Stimulated activated CD8-positive, alpha-beta memory T cell treated with anti-CD3 and anti-CD28 coated beads, Interleukin-12 subunit alpha, Interleukin-12 subunit beta, amount 100 ng/mL, for 24 hours (primary cell): Measurements from ENCODE around the gene COMMD7.
"Not testable (repeated sequence)": the region's sequence is repeated elsewhere in the genome, so short reads cannot be mapped to it uniquely, and the experiment has no call there.

Experiments used
- DNase-seq: peaks from one replicate; pipeline ENCODE4 v3.0.0-alpha.2; 2020; ENCODE audit errors: extremely low read depth

The COMMD7 gene

DNA sequence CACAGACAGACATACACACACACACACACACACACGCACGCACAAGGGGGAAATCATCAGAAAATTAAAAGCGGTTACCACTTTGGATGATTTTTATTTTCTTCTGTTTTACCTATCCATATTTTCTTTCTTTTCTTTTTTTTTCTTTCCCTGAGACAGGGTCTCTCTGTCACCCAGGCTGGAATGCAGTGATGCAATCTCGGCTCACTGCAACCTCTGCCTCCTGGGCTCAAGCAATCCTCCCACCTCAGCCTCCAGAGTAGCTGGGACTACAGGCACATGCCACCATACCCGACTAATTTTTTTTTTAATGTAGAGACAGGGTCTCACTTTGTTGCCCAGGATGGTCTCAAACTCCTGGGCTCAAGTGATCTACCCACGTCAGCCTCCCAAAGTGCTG is 14.8 kb downstream of the COMMD7 start:
- DNase-seq = not testable (repeated sequence)

DNA sequence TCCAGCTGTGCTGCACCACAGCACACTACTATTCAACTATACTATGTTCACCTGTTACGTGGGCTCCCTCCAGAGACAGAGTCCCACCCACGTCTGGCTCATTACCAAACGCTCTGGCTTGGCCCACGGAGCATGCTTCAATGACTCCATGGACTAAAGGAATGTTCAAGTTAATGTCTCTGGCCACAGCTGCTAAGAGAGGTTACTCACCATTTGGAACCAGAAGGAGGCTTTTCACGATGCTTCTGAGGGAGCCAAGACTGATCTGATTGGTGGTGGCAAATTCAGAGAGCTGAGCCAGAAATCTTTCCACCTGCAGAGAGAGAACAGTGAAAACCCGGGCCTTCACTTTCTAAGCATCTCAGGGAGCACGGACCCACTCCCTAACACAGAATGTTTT is 15.6 kb downstream of the COMMD7 start:
- no peak for DNase-seq

DNA sequence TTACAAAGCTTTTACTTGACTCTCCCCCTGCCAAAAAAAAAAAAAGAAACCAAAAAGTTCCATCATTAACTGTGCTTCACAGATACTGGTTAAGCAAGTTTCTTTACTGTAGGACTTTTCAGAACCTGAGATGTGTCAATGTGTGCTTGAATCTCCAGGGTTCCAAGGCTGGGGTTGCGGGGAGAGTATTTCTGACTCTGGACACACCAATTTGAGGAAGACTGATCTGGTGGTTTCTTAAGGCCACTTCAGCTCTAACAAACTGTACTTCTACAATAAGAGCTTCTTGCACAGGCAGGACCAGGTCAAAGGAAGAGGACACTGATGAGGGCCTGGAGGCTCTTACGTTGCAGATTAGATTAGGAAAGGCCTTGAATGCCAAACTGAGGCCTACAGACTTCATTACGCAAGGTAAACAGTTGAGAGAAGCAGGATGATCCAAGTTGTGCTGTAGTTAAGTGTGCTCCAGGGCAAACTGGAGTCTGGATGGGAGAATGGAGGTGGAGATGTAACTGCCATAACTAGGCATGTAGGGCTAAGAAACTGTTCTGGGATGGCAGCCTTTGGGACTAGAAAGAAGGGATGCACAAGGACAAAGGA is 24.4 kb downstream of the COMMD7 start:
- DNase-seq = no peak

DNA sequence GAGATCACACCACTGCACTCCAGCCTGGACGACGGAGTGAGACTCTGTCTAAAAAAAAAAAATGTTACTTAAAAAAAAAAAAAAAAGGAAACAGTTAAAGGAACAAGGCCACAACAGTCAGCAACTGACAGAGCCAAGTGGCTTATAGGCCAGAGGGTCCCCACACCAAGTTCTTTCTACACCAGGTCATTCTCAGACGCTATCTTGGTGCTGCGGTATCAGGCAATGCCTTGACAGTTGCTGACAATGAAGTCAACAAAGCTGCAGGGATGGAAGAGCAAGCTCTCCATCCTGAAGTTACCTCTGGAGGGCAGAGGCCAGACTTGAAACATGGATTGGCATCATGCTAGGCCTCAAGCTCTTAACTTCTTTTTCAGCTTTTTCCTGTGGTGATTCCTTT is 31.9 kb downstream of the COMMD7 start:
- DNase-seq = no peak

GRCh38 chr20:32709632-32710121 is 33.6 kb downstream of the COMMD7 start:
- no peak for DNase-seq

- not testable (repeated sequence) for DNase-seq
Observed at GRCh38 chr20:32709029-32709631, 34.1 kb downstream of the COMMD7 start.

- no peak for DNase-seq
Observed at GRCh38 chr20:32707691-32708581, 35.3 kb downstream of the COMMD7 start.

- DNase-seq = no peak
Observed at GRCh38 chr20:32706486-32706885, 36.8 kb downstream of the COMMD7 start.

DNA sequence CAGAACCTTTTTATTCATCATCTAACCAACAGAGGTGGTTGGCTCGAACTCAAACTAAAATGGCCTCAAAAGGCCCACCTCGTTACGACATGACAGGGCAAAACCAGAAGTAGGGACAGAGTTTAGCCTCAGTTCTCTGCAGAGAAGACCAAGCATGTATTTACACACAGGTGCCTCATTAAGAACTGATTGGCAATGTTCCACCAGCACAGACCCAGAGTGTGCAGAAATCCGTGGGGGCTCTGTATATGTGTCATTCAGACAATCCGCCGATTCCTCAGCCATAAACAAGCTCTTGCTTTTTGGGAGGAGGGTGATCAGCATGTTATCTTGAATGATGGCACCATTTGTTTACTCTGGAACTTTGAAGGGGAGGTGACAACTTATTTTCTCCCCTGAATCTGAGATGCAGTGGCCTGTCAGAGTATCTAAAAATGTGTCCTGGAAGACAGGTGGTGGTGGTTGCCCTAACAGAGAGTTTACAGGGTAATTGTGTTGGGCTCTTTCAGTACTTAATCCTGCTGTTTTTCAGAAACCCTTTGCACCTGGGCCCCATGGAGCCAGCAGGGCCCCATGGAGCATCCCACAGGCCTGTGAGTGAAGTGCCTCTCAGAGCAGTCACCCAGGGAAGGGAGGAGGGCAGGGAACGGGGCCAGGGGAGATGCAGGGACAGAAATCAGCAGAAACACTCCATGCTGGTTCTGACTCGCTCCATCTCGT is 40.4 kb downstream of the COMMD7 start:
- DNase-seq = no peak

DNA sequence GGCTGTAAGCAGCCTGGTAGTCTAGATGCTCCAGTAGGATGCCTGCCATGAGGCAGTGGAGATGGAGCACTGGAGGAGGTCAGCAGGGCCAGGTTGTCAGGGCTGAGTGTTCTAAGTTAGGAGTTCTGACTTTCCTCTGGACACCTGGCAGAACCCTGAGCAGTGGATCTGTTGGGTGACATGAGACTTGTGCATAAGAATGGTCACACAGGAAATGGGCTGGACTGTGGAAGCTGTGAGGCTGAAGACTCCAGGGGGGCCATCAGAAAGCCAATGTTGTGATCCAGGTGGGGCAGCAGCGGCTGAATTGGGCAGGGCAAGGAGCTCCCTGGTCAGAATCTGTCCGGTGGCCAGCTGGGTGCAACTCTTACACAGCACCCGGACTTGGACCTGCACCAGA is 45.7 kb downstream of the COMMD7 start:
- DNase-seq = no peak

GRCh38 chr20:32695089-32695488 is 48.2 kb downstream of the COMMD7 start:
- DNase-seq = no peak

GRCh38 chr20:32688966-32689365 is 54.3 kb downstream of the COMMD7 start:
- not testable (repeated sequence) for DNase-seq

- DNase-seq = no peak
Observed at GRCh38 chr20:32687180-32687532, 56.1 kb downstream of the COMMD7 start.

DNA sequence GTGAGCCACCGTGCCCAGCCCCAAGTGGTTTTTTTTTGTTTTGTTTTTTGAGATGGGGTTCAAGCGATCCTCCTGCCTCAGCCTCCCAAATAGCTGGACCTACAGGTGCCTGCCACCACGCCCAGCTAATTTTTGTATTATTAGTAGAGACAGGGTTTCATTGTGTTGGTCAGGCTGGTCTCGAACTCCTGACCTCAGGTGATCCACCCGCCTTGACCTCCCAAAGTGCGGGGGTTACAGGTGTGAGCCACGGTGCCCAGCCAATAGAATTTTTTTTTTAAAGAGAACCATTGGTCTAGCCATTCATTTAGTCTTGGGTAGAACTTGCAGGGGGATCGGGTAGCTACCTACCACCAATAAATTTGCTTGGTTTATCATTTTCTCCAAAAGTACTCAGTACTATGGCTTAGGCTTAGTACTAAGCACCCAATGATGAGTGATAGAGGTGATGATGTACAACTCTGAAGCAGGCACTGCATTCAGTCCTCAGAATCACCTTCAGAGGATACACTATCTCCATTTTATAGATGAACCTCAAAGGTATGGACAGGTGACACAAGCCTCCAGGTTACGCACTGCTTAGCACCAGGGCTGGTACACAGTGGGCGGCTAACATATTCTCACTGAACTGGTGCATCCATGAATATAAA is 56.6 kb downstream of the COMMD7 start:
- no peak for DNase-seq

DNA sequence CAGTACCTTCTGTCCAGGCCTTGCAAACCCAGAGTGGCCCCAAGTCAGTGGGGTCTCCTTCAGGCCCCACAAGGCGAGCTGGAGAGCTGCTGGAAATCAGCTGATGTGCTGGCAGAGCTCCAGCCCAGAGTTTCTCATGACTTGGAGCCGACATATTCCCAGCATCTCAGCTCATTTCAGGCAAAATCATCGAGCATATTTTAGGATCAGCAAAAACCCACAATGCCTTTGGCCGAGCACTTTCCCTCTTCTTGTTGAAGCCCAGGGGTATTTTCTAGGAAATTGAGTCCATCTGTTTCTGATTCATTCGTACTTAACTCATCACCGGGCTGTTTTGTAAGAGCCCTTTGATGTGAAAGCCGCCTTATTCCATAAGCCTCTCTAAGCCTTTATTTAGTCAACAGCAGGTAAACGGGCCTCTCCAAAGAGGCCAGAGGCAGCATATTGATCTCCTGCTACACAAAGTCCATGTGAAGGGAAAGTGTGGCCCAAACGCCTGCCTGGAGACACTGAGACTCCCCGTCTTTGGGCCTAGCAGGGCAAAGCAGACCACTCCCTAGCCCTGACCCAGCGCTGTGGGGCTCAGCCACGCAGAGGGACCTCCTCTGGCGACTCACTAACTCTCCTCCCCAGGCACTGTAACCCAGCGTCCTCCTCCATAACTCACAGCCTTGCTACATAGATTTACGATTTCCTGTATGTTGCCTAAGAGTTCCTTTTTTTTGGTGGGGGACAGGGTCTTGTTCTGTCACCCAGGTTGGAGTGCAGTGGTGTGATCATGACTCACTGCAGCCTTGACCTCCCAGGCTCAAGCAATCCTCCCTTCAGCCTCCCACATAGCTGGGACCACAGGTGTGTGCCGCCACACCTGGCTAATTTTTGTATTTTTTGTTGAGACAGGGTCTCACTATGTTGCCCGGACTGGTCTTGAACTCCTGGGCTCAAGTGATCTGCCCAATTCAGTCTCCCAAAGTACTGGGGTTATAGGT is 57.4 kb downstream of the COMMD7 start:
- no peak for DNase-seq

DNA sequence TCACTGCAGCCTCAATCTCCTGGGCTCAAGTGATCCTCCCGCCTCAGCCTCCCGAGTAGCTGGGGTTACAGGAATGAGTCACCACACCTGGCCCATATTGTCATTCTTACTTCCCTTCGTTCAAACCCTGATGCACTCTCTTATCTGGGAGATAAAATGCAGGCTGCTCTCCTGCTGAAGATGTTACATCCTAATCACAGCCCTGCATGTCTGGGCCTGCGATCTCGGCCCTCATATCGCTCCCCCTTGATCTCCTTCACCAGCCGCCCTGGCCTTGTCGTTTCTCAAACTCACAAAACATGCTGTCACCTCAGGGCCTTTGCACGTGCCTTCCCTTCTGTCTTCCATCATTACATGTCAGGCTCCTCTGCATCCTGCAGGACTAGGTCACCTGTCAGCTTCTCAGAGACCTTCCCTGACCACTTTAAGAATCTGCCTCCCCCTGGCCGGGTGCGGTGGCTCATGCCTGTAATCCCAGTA is 60.7 kb downstream of the COMMD7 start:
- DNase-seq = no peak

DNA sequence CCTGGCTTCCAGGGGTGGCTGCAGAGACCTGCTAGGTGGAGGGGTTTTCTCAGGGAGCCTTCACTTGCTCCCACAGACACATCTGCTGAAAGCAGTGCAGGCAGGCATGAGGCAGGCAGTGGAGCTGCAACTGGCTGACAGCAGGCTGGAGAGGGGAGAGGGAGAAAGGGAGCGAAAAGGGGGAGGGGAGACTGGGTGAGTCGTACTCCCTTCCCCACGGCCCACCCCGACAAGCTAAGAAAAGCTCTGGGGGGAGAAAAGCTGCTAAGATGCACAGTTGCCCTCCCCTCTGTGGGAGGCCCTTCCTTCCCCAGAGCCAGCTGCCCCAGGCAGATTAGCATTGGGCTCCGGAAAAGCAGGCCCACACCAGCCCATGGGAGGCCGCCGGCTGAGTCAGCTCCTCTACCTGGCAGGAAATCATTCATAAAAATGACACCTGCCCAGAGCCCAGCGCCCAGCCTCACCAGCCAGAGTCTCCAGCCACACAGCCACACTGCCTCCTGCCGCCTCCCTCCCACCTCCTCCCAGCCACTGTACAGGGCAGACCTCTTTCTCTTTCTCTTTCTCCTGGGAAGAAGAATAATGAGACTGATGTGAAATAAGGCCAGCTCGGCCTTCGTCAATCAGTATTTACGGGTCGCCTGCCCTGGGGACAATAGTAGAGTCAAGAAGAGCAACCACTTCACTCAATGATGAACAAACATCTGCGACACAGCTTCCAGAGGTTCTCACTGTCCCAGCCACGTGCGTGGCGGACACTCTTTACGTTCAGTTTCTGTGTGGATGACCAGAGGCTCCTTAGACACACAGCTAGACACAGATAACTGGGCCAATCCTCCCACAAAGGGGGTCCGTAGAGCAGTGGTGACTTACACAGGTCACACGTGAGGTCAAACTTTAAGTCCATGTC is 61.8 kb downstream of the COMMD7 start:
- no peak for DNase-seq

GRCh38 chr20:32680544-32681174 is 62.6 kb downstream of the COMMD7 start:
- DNase-seq = no peak

DNA sequence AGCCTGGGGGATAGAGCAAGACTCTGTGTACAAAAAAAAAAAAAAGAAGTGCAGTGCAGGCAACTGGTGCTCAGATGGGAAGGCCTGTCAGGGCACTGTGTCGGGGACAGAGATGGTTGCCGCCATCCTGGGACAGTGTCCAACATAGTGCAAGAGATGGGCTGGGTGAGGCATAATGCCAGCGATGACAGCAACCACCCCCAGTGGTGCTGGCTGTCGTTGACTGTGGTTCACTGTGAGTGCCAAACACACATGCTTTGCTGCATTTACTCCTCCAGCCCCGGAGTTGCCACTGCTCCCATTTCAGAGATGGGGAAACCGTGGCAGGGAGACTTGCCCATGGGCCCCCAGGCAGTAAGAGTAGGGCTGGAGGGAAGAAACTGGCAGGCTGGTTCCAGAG is 64.3 kb downstream of the COMMD7 start:
- no peak for DNase-seq
